Gastrocnemius medialis (tissue), 4 donors: ENCODE results near the gene C22orf23.

Experiments
- POLR2A ChIP-seq, 2 donors: fragments of 450-650 bp; IDR thresholded peaks; one replicate each; pipeline ENCODE4 v1.6.1; 2017; ENCODE audit warnings: antibody characterized with exemption in 2 of 2, mild to moderate bottlenecking in 2 of 2, moderate library complexity in 2 of 2
- TF ChIP-seq, protein P1 (sequence below), 5 experiments: fragments of 450-650 bp in 3 of 5; fragments of 200-600 bp in 2 of 5; sonication (generic) in 2 of 5; IDR thresholded peaks in 4 of 5; conservative IDR thresholded peaks in 1 of 5; 1 replicate in 4 of 5; 2 replicates in 1 of 5; pipeline ENCODE4 v1.5.1; 2016 to 2019; ENCODE audit warnings: antibody characterized with exemption in 5 of 5, mild to moderate bottlenecking in 3 of 5, moderate library complexity in 3 of 5

- TF ChIP-seq, protein P1, sequence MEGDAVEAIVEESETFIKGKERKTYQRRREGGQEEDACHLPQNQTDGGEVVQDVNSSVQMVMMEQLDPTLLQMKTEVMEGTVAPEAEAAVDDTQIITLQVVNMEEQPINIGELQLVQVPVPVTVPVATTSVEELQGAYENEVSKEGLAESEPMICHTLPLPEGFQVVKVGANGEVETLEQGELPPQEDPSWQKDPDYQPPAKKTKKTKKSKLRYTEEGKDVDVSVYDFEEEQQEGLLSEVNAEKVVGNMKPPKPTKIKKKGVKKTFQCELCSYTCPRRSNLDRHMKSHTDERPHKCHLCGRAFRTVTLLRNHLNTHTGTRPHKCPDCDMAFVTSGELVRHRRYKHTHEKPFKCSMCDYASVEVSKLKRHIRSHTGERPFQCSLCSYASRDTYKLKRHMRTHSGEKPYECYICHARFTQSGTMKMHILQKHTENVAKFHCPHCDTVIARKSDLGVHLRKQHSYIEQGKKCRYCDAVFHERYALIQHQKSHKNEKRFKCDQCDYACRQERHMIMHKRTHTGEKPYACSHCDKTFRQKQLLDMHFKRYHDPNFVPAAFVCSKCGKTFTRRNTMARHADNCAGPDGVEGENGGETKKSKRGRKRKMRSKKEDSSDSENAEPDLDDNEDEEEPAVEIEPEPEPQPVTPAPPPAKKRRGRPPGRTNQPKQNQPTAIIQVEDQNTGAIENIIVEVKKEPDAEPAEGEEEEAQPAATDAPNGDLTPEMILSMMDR (IDR thresholded peaks at IDR 0.05 in 4 of 5, conservative IDR thresholded peaks at IDR 0.05 in 1 of 5), result no peak
- no peak for TF ChIP-seq POLR2A (IDR thresholded peaks at IDR 0.05)
Observed at GRCh38 chr22:37951305-37951704, 2.1 kb downstream of the C22orf23 start.
